Measurements from ENCODE around the gene TWNK.

Gene TWNK

GRCh38 chr10:100986623-100986951 lies 756 bp upstream of the TWNK start:
- Histone ChIP-seq H3K4me2 (ENCODE audit: low read length) (peak overlapping the region; percentile 95), H3K27me3 (ENCODE audit: insufficient read depth, low read length) (no peaks in the 10 kb centered on the region), H3K9me2 (ENCODE audit: low read depth, low read length) (no peaks in the 10 kb centered on the region), H3K9ac (ENCODE audit: low read length) (peak overlapping the region; percentile 86), H3F3A (ENCODE audit: insufficient read depth, low read length) (no peaks in the 10 kb centered on the region), H3K4me1 (ENCODE audit: insufficient read depth, low read length, severe bottlenecking) (peaks cover 16% of the 10 kb centered on the region), H3K36me3 (ENCODE audit: insufficient read depth, low read length) (peaks cover 30% of the 10 kb centered on the region), H4K20me1 (ENCODE audit: insufficient read depth, low read length) (no peaks in the 10 kb centered on the region), H2AFZ (ENCODE audit: low read length) (no peak overlapping the region), H3K27ac (ENCODE audit: low read depth, low read length, poor library complexity, severe bottlenecking) (no peak overlapping the region), H3K79me2 (ENCODE audit: insufficient read depth, low read length) (peaks cover 15% of the 10 kb centered on the region), H3K9me3 (ENCODE audit: low read length) (no peaks in the 10 kb centered on the region), H3K4me3 (ENCODE audit: low read depth, low read length, poor library complexity, severe bottlenecking) (peak overlapping the region; percentile 88)
- TF ChIP-seq EZH2 (IDR thresholded peaks at IDR 0.05; ENCODE audit: borderline replicate concordance, low read length), result no peak
- no peak for TF ChIP-seq CTCF (IDR thresholded peaks at IDR 0.05; ENCODE audit: low read length)

GRCh38 chr10:100987685-100988049 lies 324 bp downstream of the TWNK start:
- peaks cover 30% of the 10 kb centered on the region for H3K36me3 ChIP-seq (ENCODE audit: insufficient read depth, low read length)
- H2AFZ ChIP-seq (ENCODE audit: low read length), result no peak overlapping the region
- H3K27me3 ChIP-seq (ENCODE audit: insufficient read depth, low read length), result no peaks in the 10 kb centered on the region
- no peaks in the 10 kb centered on the region for H3F3A ChIP-seq (ENCODE audit: insufficient read depth, low read length)
- no peak for TF ChIP-seq CTCF (IDR thresholded peaks at IDR 0.05; ENCODE audit: low read length)
- TF ChIP-seq EZH2 (IDR thresholded peaks at IDR 0.05; ENCODE audit: borderline replicate concordance, low read length), result no peak
- no peaks in the 10 kb centered on the region for H3K9me2 ChIP-seq (ENCODE audit: low read depth, low read length)
- H3K27ac ChIP-seq (ENCODE audit: low read depth, low read length, poor library complexity, severe bottlenecking), result peak overlapping the region; percentile 79
- H3K9me3 ChIP-seq (ENCODE audit: low read length), result no peaks in the 10 kb centered on the region
- H3K79me2 ChIP-seq (ENCODE audit: insufficient read depth, low read length), result peaks cover 15% of the 10 kb centered on the region
- H3K9ac ChIP-seq (ENCODE audit: low read length), result peak overlapping the region; percentile 86
- H3K4me1 ChIP-seq (ENCODE audit: insufficient read depth, low read length, severe bottlenecking), result peaks cover 16% of the 10 kb centered on the region
- H3K4me3 ChIP-seq (ENCODE audit: low read depth, low read length, poor library complexity, severe bottlenecking), result peak overlapping the region; percentile 88
- H4K20me1 ChIP-seq (ENCODE audit: insufficient read depth, low read length), result no peaks in the 10 kb centered on the region
- peak overlapping the region; percentile 95 for H3K4me2 ChIP-seq (ENCODE audit: low read length)

- H3K27me3 ChIP-seq (ENCODE audit: insufficient read depth, low read length), result no peaks in the 10 kb centered on the region
- H3K4me3 ChIP-seq (ENCODE audit: low read depth, low read length, poor library complexity, severe bottlenecking), result peak overlapping the region; percentile 88
- H3K9ac ChIP-seq (ENCODE audit: low read length), result peak overlapping the region; percentile 86
- H3K36me3 ChIP-seq (ENCODE audit: insufficient read depth, low read length), result peaks cover 32% of the 10 kb centered on the region
- H3K4me2 ChIP-seq (ENCODE audit: low read length), result peak overlapping the region; percentile 95
- H3K79me2 ChIP-seq (ENCODE audit: insufficient read depth, low read length), result peaks cover 15% of the 10 kb centered on the region
- no peaks in the 10 kb centered on the region for H4K20me1 ChIP-seq (ENCODE audit: insufficient read depth, low read length)
- no peaks in the 10 kb centered on the region for H3F3A ChIP-seq (ENCODE audit: insufficient read depth, low read length)
- no peaks in the 10 kb centered on the region for H3K9me2 ChIP-seq (ENCODE audit: low read depth, low read length)
- peaks cover 16% of the 10 kb centered on the region for H3K4me1 ChIP-seq (ENCODE audit: insufficient read depth, low read length, severe bottlenecking)
- TF ChIP-seq CTCF (IDR thresholded peaks at IDR 0.05; ENCODE audit: low read length) (no peak), EZH2 (IDR thresholded peaks at IDR 0.05; ENCODE audit: borderline replicate concordance, low read length) (no peak)
- H3K27ac ChIP-seq (ENCODE audit: low read depth, low read length, poor library complexity, severe bottlenecking), result no peak overlapping the region
- H3K9me3 ChIP-seq (ENCODE audit: low read length), result no peaks in the 10 kb centered on the region
- no peak overlapping the region for H2AFZ ChIP-seq (ENCODE audit: low read length)
Observed at GRCh38 chr10:100988166-100988565, 823 bp downstream of the TWNK start.

Data from OCI-LY1 (cell line).